ENCODE data around the gene ADAM22. TPM values are rescaled to one million over a fixed set of nuclear protein-coding genes. Genes with fewer than 3 reads are reported as not detected.

The ADAM22 gene
- total RNA-seq, 4 donors from 2014 or later = 3.6 to 8.6 (median 5.1) TPM

- no peak overlapping the region for H3K27ac ChIP-seq
- no peak for TF ChIP-seq CTCF (IDR thresholded peaks at IDR 0.05)
- H3K9me3 ChIP-seq = peaks cover 0 to 14% (median 0%) of the 10 kb centered on the region in 4 donors
- no peaks in the 10 kb centered on the region for H3K27me3 ChIP-seq
- DNase-seq (ENCODE audit: low spot score in 2 of 2) = no peak
- H3K36me3 ChIP-seq = no peaks in the 10 kb centered on the region
- 68 to 72% methylated on average over 3 of the region's 3 CpGs for WGBS, 2 donors
- peaks cover 0 to 1% (median 0%) of the 10 kb centered on the region in 4 donors for H3K4me1 ChIP-seq
- H3K4me3 ChIP-seq = no peak overlapping the region
Observed at GRCh38 chr7:88037050-88037449, 103.0 kb downstream of the ADAM22 start.

GRCh38 chr7:88040694-88041093 is 106.6 kb downstream of the ADAM22 start:
- no peak overlapping the region for H3K4me3 ChIP-seq
- 33 to 58% methylated on average over 1 of the region's 1 CpG for WGBS, 2 donors
- peaks cover 0 to 6% (median 0%) of the 10 kb centered on the region in 4 donors for H3K4me1 ChIP-seq
- no peaks in the 10 kb centered on the region for H3K9me3 ChIP-seq
- DNase-seq (ENCODE audit: low spot score in 2 of 2) = no peak
- TF ChIP-seq CTCF (IDR thresholded peaks at IDR 0.05) = no peak
- no peak for TF ChIP-seq POLR2A (IDR thresholded peaks at IDR 0.05)
- no peak for TF ChIP-seq EP300 (IDR thresholded peaks at IDR 0.05)
- no peaks in the 10 kb centered on the region for H3K27me3 ChIP-seq
- H3K36me3 ChIP-seq = no peaks in the 10 kb centered on the region
- H3K27ac ChIP-seq = no peak overlapping the region

GRCh38 chr7:88041583-88041982 is 107.5 kb downstream of the ADAM22 start:
- no peaks in the 10 kb centered on the region for H3K27me3 ChIP-seq
- TF ChIP-seq EP300 (IDR thresholded peaks at IDR 0.05) (no peak), CTCF (IDR thresholded peaks at IDR 0.05) (no peak), POLR2A (IDR thresholded peaks at IDR 0.05) (no peak)
- no peak for DNase-seq (ENCODE audit: low spot score in 2 of 2)
- WGBS, 2 donors = 83 to 98% methylated on average over 1 of the region's 1 CpG
- H3K4me3 ChIP-seq = no peak overlapping the region
- H3K4me1 ChIP-seq = peaks cover 0 to 6% (median 0%) of the 10 kb centered on the region in 4 donors
- H3K36me3 ChIP-seq = no peaks in the 10 kb centered on the region
- no peak overlapping the region for H3K27ac ChIP-seq
- no peaks in the 10 kb centered on the region for H3K9me3 ChIP-seq

GRCh38 chr7:88042157-88042556 is 108.1 kb downstream of the ADAM22 start:
- DNase-seq (ENCODE audit: low spot score in 2 of 2) = no peak
- Histone ChIP-seq H3K4me3 (no peak overlapping the region), H3K27me3 (no peaks in the 10 kb centered on the region), H3K27ac (no peak overlapping the region), H3K36me3 (no peaks in the 10 kb centered on the region), H3K4me1 (peaks cover 0 to 6% (median 0%) of the 10 kb centered on the region in 4 donors), H3K9me3 (no peaks in the 10 kb centered on the region)
- TF ChIP-seq POLR2A (IDR thresholded peaks at IDR 0.05) (no peak), CTCF (IDR thresholded peaks at IDR 0.05) (no peak), EP300 (IDR thresholded peaks at IDR 0.05) (no peak)

GRCh38 chr7:88042803-88043202 is 108.8 kb downstream of the ADAM22 start:
- Histone ChIP-seq H3K36me3 (no peaks in the 10 kb centered on the region), H3K4me3 (no peak overlapping the region), H3K27ac (no peak overlapping the region), H3K27me3 (no peaks in the 10 kb centered on the region), H3K4me1 (peaks cover 0 to 6% (median 0%) of the 10 kb centered on the region in 4 donors), H3K9me3 (no peaks in the 10 kb centered on the region)
- no peak for TF ChIP-seq POLR2A (IDR thresholded peaks at IDR 0.05)
- TF ChIP-seq CTCF (IDR thresholded peaks at IDR 0.05) = no peak
- no peak for TF ChIP-seq EP300 (IDR thresholded peaks at IDR 0.05)
- no peak for DNase-seq (ENCODE audit: low spot score in 2 of 2)
- WGBS, 2 donors = 97 to 100% methylated on average over 1 of the region's 1 CpG
